Mesothelial cell of epicardium (in vitro differentiated cells): ENCODE measurements around the gene PCDH20. TPM values are rescaled to one million over a fixed set of nuclear protein-coding genes. Genes with fewer than 3 reads are reported as not detected.
"Not testable (repeated sequence)": the region's sequence is repeated elsewhere in the genome, so short reads cannot be mapped to it uniquely, and the experiment has no call there.

Source experiments
- DNase-seq, 2 experiments: peaks; one replicate each; pipeline ENCODE4 v3.0.0; 2021; ENCODE audit warnings: low spot score in 2 of 2; ENCODE audit not compliant: unreplicated experiment in 2 of 2
- H3K27ac Mint-ChIP-seq: 2 replicates; pipeline ENCODE4 v1.8.0; 2021; ENCODE audit warnings: mixed read lengths
- H3K27me3 Mint-ChIP-seq: 2 replicates; pipeline ENCODE4 v1.8.0; 2021; ENCODE audit warnings: low read depth, mixed read lengths
- H3K36me3 Mint-ChIP-seq: 2 replicates; pipeline ENCODE4 v1.8.0; 2021; ENCODE audit warnings: mixed read lengths
- H3K4me1 Mint-ChIP-seq: 2 replicates; pipeline ENCODE4 v1.8.0; 2021; ENCODE audit warnings: mixed read lengths
- H3K4me3 Mint-ChIP-seq: 2 replicates; pipeline ENCODE4 v1.8.0; 2021; ENCODE audit warnings: mild to moderate bottlenecking, moderate library complexity, mixed read lengths
- H3K9me3 Mint-ChIP-seq: 2 replicates; pipeline ENCODE4 v1.8.0; 2021; ENCODE audit warnings: mixed read lengths
- total RNA-seq: library from RNA; stranded (reverse); gene quantifications from 3 replicates; pipeline ENCODE4 v1.2.1, GENCODE V29; 2021
- TF ChIP-seq, protein P1 (sequence below): fragments of 200-600 bp; sonication (generic); IDR thresholded peaks from one replicate; pipeline ENCODE4 v1.5.0; 2021; ENCODE audit warnings: antibody characterized with exemption; ENCODE audit not compliant: unreplicated experiment

The PCDH20 gene
- total RNA-seq, 1 donor from 2014 or later = 3.4 TPM

GRCh38 chr13:61383111-61383510, 32.5 kb downstream of the PCDH20 start:
- no peaks in the 10 kb centered on the region for H3K27me3 Mint-ChIP-seq
- H3K27ac Mint-ChIP-seq = no peak overlapping the region
- TF ChIP-seq, protein P1, sequence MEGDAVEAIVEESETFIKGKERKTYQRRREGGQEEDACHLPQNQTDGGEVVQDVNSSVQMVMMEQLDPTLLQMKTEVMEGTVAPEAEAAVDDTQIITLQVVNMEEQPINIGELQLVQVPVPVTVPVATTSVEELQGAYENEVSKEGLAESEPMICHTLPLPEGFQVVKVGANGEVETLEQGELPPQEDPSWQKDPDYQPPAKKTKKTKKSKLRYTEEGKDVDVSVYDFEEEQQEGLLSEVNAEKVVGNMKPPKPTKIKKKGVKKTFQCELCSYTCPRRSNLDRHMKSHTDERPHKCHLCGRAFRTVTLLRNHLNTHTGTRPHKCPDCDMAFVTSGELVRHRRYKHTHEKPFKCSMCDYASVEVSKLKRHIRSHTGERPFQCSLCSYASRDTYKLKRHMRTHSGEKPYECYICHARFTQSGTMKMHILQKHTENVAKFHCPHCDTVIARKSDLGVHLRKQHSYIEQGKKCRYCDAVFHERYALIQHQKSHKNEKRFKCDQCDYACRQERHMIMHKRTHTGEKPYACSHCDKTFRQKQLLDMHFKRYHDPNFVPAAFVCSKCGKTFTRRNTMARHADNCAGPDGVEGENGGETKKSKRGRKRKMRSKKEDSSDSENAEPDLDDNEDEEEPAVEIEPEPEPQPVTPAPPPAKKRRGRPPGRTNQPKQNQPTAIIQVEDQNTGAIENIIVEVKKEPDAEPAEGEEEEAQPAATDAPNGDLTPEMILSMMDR = no peak
- no peaks in the 10 kb centered on the region for H3K9me3 Mint-ChIP-seq
- DNase-seq = no peak
- no peaks in the 10 kb centered on the region for H3K4me1 Mint-ChIP-seq
- no peaks in the 10 kb centered on the region for H3K36me3 Mint-ChIP-seq
- no peak overlapping the region for H3K4me3 Mint-ChIP-seq

GRCh38 chr13:61370520-61370919, 45.1 kb downstream of the PCDH20 start:
- no peak overlapping the region for H3K27ac Mint-ChIP-seq
- no peak for DNase-seq
- peaks cover 13% of the 10 kb centered on the region for H3K9me3 Mint-ChIP-seq
- TF ChIP-seq, protein P1 = no peak
- no peaks in the 10 kb centered on the region for H3K4me1 Mint-ChIP-seq
- H3K4me3 Mint-ChIP-seq = no peak overlapping the region
- H3K36me3 Mint-ChIP-seq = no peaks in the 10 kb centered on the region
- H3K27me3 Mint-ChIP-seq = peaks cover 9% of the 10 kb centered on the region

DNA sequence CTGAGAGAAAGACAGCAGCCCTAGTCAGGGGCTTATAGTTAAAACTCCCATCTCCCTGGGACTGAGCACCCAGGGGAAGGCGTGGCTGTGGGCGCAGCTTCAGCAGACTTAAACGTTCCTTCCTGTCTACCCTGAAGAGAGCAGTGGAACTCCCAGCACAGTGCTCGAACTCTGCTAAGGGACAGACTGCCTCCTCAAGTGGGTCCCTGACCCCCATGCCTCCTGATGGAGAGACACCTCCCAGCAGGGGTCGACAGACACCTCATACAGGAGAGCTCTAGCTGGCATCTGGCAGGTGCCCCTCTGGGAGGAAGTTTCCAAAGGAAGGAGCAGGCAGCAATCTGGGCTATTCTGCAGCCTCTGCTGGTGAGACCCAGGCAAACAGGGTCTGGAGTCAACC, 51.0 kb downstream of the PCDH20 start:
- not testable (repeated sequence) for H3K4me1 Mint-ChIP-seq, DNase-seq, H3K36me3 Mint-ChIP-seq, H3K4me3 Mint-ChIP-seq, H3K27ac Mint-ChIP-seq
- peaks cover 14% of the 10 kb centered on the region for H3K27me3 Mint-ChIP-seq
- peaks cover 20% of the 10 kb centered on the region for H3K9me3 Mint-ChIP-seq

DNA sequence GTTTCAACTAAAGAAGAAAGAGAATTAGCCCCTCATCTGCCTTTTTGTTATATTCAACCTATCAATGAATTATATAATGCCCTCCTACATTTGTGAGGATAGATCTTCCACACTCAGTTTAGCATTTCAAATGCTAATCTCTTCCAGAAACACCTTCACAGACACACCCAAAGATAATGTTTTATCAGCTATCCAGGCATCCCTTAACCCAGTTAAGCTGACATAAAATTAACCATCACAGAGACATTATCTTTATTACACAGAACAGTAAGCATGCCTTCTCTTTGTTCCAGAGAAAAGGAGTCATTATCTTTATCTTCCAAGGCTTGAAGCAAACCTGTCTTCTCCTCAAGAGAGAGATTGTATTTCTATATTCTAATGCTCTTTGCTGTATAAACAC, 53.1 kb downstream of the PCDH20 start:
- Mint-ChIP-seq H3K27ac (no peak overlapping the region), H3K9me3 (peaks cover 10% of the 10 kb centered on the region), H3K4me1 (no peaks in the 10 kb centered on the region), H3K4me3 (no peak overlapping the region), H3K27me3 (peaks cover 19% of the 10 kb centered on the region), H3K36me3 (no peaks in the 10 kb centered on the region)
- TF ChIP-seq, protein P1 = no peak
- no peak for DNase-seq
